Putamen (tissue), 1 donor: ENCODE results near the gene ARID1B.
"Not testable (repeated sequence)": the region's sequence is repeated elsewhere in the genome, so short reads cannot be mapped to it uniquely, and the experiment has no call there.

ENCODE experiments used
- DNase-seq: peaks from one replicate; pipeline ENCODE4 v3.0.0-alpha.2; 2016; ENCODE audit warnings: low spot score

The ARID1B gene

DNA sequence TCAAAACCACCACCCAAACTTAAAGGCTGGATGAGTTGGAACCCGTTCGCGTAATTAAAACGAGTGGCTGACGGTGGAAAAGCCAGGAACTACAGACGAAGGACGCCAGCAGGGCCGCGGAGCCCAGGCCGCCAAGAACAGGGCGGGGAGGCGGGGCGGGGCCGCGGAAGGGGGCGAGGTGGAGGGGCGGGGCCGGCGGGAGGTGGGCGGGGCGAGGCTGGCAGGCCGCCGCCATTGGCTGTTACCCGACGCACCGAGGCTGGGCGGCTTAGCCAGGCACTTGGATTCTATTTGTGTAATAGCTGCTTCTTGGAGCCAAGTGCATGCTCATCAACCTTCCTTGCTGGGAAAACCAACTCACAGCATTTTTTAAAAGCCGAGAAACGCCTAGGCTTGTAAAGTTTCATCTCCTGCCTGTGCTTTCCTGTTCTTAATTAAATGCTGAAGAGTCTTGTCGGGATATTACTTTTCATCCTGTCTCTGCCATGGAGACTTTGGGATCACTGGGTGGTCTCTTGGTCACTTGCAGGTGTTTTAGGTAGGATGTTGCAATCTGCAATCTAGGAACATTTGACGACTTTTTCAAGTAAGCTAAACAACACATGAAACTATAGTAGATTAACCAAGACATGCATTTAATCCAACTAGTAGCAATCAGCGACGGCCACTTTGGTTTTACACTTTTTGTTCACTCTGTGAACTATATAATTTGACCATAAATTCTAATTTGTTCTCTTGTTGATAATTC, 245.0 kb downstream of the ARID1B start:
- DNase-seq, result peak; percentile 91

GRCh38 chr6:157023958-157024357, 246.8 kb downstream of the ARID1B start:
- no peak for DNase-seq

DNA sequence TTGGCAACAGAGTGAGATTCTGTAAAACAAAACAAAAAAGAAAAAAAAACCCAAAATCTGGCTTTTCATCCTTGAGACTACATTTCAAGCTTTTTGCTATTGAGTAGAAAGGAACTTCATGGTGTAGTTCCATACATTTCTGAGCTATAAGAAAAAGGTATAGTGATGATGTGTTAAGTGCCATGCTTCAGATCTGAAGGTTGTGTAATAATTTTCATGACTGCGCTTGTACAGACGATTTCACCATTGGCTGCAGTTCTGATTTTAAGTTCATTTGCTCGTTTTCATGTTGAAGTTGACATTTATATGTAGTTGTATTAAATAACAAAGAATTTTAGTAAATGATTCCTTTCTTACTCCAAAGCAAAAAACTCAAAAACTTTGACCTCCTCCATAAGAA, 247.6 kb downstream of the ARID1B start:
- no peak for DNase-seq

DNA sequence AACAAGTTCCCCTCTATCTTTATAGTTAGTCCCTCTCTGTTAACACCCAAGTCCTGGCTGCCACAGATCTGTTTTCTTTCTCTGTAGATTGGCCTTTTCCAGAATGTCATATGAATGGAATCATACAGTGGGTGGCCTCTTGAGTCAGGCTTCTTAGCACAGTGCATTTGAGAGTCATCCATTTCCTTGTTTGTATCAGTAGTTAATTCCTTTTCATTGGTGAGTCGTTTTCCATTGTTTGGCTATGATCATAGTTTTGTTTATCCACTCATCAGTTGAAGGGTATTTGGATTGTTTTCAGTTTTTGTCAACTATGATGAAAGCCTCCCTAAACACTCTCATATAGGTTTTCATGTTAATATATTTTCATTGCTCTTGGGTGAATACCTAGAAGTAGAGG, 248.3 kb downstream of the ARID1B start:
- no peak for DNase-seq

DNA sequence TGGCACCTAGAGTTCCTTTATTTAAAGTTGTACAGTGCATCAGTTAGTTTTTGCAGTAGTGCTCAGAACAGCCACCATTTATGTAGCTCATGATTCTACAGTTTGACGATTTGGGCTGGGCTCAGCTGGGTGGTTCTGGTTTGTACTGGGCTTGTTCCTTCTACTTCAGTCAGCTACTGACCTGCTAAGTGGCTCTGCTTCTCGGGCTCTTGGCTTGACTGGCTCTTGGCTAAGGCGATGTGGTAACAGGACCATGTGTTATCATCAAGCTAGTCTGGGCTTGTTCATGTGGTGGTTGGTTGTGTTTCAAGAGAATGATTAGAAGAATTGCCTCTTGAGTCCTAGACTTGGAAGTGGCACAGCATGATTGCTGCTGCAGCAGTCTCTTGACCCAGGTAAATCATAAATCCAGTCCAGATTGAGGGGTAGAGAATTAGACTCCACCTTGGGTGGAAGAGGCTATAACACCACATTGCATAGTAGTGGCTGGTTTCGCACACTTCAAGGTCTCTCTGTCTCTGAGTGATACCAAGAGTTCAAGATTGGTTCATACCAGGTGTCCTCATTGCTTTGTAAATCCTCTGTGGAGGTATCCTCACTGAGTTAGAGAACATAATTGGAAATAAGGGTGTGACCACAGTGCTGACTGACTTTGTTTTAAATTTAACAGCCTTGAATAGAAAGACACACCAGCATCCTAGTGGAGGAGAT, 253.0 kb downstream of the ARID1B start:
- no peak for DNase-seq

DNA sequence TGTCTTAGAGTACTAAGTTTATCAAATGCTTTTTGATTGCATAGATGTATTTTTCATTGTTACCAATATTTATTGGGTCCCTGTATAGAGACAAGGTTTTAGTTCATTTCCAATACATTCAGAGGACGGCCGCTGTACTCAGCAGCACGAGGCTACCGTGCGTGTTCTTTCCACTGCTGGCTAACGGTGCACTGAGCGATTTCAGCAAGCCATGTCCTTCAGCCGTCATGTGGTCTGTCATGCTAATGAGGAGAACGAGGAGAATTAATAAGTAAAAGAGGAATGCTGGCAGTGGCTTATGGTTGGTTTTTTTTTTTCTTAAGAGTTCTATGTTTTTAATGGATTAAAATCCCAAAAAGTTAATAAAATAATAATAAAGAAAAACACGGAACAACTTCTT, 253.6 kb downstream of the ARID1B start:
- no peak for DNase-seq

- no peak for DNase-seq
These were observed 255.7 kb downstream of the ARID1B start for GRCh38 chr6:157032923-157033322.

- no peak for DNase-seq
These were observed 256.4 kb downstream of the ARID1B start for GRCh38 chr6:157033428-157034140.

DNA sequence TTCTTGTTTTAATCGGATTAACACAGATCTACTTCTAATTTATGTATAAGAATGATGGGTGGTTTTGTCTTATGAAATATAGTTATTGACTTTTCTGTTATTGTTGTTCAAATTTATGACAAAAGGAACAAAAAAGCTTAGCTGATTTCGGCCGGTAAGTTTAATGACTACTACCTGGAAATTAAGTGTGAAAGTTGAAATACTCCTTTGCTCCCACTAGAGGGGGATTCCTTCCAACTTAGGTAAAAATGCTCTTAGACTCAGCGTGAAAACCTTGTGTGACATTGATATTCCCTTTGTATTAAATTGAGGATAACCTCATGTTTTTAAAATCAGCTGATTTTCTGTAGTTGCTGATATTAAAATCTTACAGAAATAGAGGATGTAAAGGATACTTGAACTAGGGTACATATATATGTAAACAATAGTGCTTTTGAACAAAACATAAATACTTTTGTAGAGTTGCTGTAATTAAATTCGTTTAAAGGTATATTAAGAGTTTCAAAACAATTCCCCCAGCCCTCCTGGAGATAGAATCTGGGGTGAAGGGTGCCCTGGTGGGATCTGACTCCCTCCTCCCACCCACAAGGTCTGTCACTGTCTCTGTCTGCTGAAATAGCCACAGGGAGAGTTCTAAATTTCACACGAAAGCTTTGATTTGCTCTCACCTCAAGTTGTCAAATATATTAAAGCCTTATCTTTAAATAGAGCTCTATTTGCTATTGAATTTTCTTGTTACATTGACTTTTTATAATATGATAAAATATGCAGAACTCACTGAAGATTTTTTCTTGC, 257.5 kb downstream of the ARID1B start:
- DNase-seq, result no peak

GRCh38 chr6:157035546-157035945, 258.4 kb downstream of the ARID1B start:
- no peak for DNase-seq

- no peak for DNase-seq
These were observed 259.1 kb downstream of the ARID1B start for GRCh38 chr6:157036245-157036711.

DNA sequence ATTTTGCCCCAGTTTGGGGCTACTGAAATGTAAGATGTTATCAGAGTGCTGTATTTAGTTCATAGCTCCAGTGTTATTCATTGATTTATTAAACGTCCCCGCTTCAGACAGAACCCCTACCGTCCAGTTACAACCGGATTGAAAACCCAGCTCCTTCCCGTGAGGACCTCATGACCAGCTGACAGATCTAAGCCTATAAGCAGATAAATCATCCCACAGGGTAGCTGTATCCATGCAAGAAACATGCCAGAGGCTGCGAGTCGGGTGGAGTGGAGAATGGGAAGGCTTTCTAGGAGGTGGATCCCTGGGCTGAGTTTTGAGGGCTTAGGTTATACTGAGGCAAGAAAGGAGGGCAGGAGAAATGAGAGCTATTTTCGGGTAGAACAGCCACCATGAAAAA, 260.0 kb downstream of the ARID1B start:
- no peak for DNase-seq

DNA sequence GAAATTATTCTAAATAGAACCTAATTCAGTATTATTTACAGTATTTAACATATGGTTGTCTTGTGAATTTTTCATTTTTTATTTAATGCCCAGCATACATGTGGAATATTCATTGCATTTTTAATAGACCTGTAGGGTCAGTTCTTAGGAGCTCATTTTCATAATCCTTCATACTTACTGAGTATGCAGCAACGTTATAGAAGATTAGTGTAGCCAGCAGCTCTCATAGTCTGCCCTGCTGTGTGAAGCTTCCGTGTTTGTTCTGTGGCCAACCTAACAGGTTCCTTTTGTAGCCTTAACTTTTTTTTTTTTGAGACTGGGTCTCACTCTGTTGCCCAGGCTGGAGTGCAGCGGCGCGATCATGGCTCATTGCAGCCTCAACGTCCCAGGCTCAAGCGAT, 261.4 kb downstream of the ARID1B start:
- no peak for DNase-seq

DNA sequence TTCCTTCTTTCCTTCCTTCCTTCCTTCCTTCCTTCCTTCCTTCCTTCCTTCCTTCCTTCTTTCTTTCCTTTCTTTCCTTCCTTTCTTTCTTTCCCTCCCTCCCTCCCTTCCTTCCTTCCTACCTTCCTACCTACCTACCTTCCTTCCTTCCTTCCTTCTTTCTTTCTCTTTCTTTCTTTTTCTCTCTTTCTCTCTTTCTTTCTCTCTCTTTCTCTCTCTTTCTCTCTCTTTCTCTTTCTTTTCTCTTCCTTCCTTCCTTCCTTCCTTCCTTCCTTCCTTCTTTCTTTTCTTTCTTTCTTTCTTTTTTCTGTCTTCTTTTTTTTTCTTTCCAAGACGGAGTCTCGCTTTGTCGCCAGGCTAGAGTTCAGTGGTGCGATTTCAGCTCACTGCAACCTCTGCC, 262.5 kb downstream of the ARID1B start:
- not testable (repeated sequence) for DNase-seq

GRCh38 chr6:157040191-157040590, 263.0 kb downstream of the ARID1B start:
- no peak for DNase-seq

DNA sequence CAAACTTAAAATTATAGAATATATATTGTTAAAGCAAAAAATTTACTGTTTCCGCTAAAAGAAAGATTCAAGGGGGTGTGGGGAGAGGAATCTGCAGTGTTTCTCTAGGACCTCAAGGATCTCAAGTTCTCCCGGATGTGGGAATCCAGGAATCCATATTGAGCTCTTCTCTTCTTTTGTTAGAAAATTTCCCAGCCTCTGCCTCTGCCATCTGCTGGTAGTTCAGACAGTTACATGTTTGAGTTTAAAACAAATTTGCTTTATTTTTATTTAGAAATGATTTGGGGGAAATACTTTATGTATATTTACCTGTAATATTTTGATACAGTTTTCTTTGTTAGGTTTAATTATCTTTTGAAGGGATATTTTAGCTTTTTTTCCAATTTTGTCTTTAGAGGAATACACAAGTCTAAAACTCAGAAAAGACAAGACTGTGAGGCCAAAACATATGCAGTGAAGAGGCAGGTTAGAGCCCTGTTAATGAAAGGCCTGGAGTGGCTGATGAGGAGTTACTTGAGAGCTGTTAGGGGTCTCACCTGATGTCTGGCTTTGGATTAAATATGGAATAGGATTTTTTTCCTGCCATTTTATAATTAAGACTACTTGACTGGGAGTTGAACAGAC, 268.8 kb downstream of the ARID1B start:
- no peak for DNase-seq

GRCh38 chr6:157046776-157047175, 269.6 kb downstream of the ARID1B start:
- DNase-seq, result no peak

GRCh38 chr6:157047328-157047727, 270.1 kb downstream of the ARID1B start:
- DNase-seq, result no peak

DNA sequence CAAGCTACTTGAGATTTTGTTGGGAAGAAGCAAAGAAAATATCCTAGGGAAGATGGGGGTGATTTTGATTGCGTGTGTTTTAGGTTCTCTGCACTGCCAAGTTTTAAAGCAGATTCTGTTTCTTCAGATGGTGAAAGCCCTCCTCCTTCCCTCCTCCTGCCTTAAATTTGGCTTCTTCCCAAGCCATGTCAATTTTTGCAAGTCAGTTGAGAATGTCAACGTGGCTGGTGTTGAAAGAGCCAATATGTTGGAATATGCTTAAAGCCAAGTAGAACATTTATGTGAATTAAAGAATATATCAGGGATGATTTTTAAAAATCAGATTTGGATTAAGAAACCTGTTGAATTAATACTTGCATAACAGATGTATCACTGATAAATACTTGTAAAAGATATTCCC, 270.8 kb downstream of the ARID1B start:
- no peak for DNase-seq

- DNase-seq, result no peak
These were observed 272.0 kb downstream of the ARID1B start for GRCh38 chr6:157049133-157049532.

DNA sequence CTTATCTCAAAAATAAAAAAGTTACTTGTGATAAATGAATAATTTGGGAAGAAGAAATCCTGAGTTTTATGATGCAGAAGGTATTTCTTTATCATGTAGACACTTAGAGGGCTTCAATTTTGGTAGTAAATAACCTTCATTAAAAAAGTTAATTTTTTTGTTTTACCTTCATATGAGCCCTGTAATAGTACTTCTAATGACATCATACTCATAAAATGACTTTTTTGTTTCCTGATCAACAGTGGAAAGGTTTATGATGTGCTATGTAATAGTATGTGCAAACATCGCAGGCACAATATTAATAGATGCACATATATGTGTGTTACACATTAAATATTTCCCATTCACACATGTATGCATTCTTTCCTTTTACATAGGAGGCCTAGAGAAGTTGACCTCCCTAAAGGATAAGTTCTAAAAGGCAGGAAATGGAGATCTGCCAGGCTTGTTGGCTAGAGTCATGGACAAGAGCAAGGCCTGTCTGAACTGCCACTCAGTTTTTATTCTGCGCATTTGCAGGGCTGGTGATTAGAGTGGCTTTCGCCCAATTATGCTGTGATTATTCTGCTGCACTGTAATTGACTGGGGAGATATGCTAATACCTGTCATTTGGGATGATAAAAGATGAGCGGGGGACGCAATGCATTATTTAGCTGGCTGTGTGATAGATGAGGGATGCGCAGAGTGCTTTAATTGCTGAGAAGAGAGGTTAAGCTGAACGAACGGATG, 273.5 kb downstream of the ARID1B start:
- DNase-seq, result peak; percentile 83
